ENCODE measurements around the gene FYB1. TPM values are rescaled to one million over a fixed set of nuclear protein-coding genes. Genes with fewer than 3 reads are reported as not detected.

Gene FYB1
- total RNA-seq, 1 donor from 2014 or later: 0.11 TPM

DNA sequence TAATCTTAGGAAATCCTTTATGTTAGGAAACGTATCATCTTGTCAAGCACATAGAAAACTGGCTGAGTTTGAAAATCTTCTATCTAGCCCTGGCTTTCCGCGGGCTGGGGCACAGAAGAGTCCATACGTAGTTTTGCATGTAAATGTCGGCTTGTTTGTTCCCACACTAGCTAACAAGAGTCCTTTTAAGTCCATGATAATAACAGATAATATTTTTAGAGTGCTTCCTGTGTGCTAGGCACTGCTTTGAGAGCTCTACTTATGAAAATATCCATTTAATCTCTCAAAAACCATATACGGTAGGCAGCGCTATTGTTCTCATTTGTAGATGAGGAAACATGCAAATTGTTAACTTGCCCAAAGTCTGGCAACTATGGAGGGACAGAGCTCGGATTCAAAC, 40.5 kb downstream of the FYB1 start:
- Mint-ChIP-seq H3K4me1 (ENCODE audit: low read depth, unreplicated experiment) (peaks cover 22% of the 10 kb centered on the region), H3K27ac (ENCODE audit: unreplicated experiment) (no peak overlapping the region), H3K36me3 (ENCODE audit: low read depth, unreplicated experiment) (no peaks in the 10 kb centered on the region), H3K4me3 (ENCODE audit: unreplicated experiment) (no peak overlapping the region), H3K27me3 (ENCODE audit: low read depth, unreplicated experiment) (no peaks in the 10 kb centered on the region), H3K9me3 (ENCODE audit: unreplicated experiment) (peaks cover 2% of the 10 kb centered on the region)
- H3K4me1 ChIP-seq (ENCODE audit: insufficient read depth, low read length): no peaks in the 10 kb centered on the region
- no peak overlapping the region for H3K4me2 ChIP-seq (ENCODE audit: low read length)
- H3K27ac ChIP-seq (ENCODE audit: low read depth, low read length): no peak overlapping the region
- TF ChIP-seq, protein P1, sequence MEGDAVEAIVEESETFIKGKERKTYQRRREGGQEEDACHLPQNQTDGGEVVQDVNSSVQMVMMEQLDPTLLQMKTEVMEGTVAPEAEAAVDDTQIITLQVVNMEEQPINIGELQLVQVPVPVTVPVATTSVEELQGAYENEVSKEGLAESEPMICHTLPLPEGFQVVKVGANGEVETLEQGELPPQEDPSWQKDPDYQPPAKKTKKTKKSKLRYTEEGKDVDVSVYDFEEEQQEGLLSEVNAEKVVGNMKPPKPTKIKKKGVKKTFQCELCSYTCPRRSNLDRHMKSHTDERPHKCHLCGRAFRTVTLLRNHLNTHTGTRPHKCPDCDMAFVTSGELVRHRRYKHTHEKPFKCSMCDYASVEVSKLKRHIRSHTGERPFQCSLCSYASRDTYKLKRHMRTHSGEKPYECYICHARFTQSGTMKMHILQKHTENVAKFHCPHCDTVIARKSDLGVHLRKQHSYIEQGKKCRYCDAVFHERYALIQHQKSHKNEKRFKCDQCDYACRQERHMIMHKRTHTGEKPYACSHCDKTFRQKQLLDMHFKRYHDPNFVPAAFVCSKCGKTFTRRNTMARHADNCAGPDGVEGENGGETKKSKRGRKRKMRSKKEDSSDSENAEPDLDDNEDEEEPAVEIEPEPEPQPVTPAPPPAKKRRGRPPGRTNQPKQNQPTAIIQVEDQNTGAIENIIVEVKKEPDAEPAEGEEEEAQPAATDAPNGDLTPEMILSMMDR (IDR thresholded peaks at IDR 0.05; ENCODE audit: insufficient read depth, low read depth, low read length): no peak
- TF ChIP-seq EZH2 (IDR thresholded peaks at IDR 0.05; ENCODE audit: insufficient read depth, low read length): no peak
- H3K79me2 ChIP-seq (ENCODE audit: insufficient read depth, low read length): no peaks in the 10 kb centered on the region
- H3K36me3 ChIP-seq (ENCODE audit: insufficient read depth, low read length): no peaks in the 10 kb centered on the region
- no peak overlapping the region for H3K9ac ChIP-seq (ENCODE audit: low read length)
- DNase-seq (ENCODE audit: low read depth) (no peak), FAIRE-seq (no peak)
- no peaks in the 10 kb centered on the region for H3K27me3 ChIP-seq (ENCODE audit: insufficient read depth, low read length)
- no peaks in the 10 kb centered on the region for H4K20me1 ChIP-seq (ENCODE audit: insufficient read depth, low read length)
- H2AFZ ChIP-seq (ENCODE audit: low read depth, low read length): no peak overlapping the region
- no peaks in the 10 kb centered on the region for H3K9me3 ChIP-seq (ENCODE audit: insufficient read depth, low read depth, low read length)
- H3K4me3 ChIP-seq (ENCODE audit: insufficient read depth, low read depth, low read length): no peak overlapping the region

GRCh38 chr5:39178171-39178570, 41.2 kb downstream of the FYB1 start:
- no peak overlapping the region for H3K4me2 ChIP-seq (ENCODE audit: low read length)
- no peaks in the 10 kb centered on the region for H3K36me3 ChIP-seq (ENCODE audit: insufficient read depth, low read length)
- H4K20me1 ChIP-seq (ENCODE audit: insufficient read depth, low read length): no peaks in the 10 kb centered on the region
- no peak overlapping the region for H3K4me3 Mint-ChIP-seq (ENCODE audit: unreplicated experiment)
- H3K9me3 ChIP-seq (ENCODE audit: insufficient read depth, low read depth, low read length): no peaks in the 10 kb centered on the region
- H3K4me1 Mint-ChIP-seq (ENCODE audit: low read depth, unreplicated experiment): peaks cover 22% of the 10 kb centered on the region
- no peaks in the 10 kb centered on the region for H3K36me3 Mint-ChIP-seq (ENCODE audit: low read depth, unreplicated experiment)
- peaks cover 2% of the 10 kb centered on the region for H3K9me3 Mint-ChIP-seq (ENCODE audit: unreplicated experiment)
- no peaks in the 10 kb centered on the region for H3K79me2 ChIP-seq (ENCODE audit: insufficient read depth, low read length)
- TF ChIP-seq, protein P1 (IDR thresholded peaks at IDR 0.05; ENCODE audit: insufficient read depth, low read depth, low read length): no peak
- TF ChIP-seq EZH2 (IDR thresholded peaks at IDR 0.05; ENCODE audit: insufficient read depth, low read length): no peak
- no peaks in the 10 kb centered on the region for H3K4me1 ChIP-seq (ENCODE audit: insufficient read depth, low read length)
- H3K27me3 Mint-ChIP-seq (ENCODE audit: low read depth, unreplicated experiment): no peaks in the 10 kb centered on the region
- FAIRE-seq: peak; percentile 62
- peak; percentile 29 for DNase-seq (ENCODE audit: low read depth)
- no peak overlapping the region for H3K27ac ChIP-seq (ENCODE audit: low read depth, low read length)
- no peak overlapping the region for H3K9ac ChIP-seq (ENCODE audit: low read length)
- no peak overlapping the region for H3K4me3 ChIP-seq (ENCODE audit: insufficient read depth, low read depth, low read length)
- H3K27me3 ChIP-seq (ENCODE audit: insufficient read depth, low read length): no peaks in the 10 kb centered on the region
- H2AFZ ChIP-seq (ENCODE audit: low read depth, low read length): no peak overlapping the region
- no peak overlapping the region for H3K27ac Mint-ChIP-seq (ENCODE audit: unreplicated experiment)

GRCh38 chr5:39177631-39177964, 41.8 kb downstream of the FYB1 start:
- Mint-ChIP-seq H3K4me1 (ENCODE audit: low read depth, unreplicated experiment) (peaks cover 22% of the 10 kb centered on the region), H3K9me3 (ENCODE audit: unreplicated experiment) (peaks cover 4% of the 10 kb centered on the region), H3K27ac (ENCODE audit: unreplicated experiment) (no peak overlapping the region), H3K27me3 (ENCODE audit: low read depth, unreplicated experiment) (no peaks in the 10 kb centered on the region), H3K36me3 (ENCODE audit: low read depth, unreplicated experiment) (no peaks in the 10 kb centered on the region), H3K4me3 (ENCODE audit: unreplicated experiment) (no peak overlapping the region)
- Histone ChIP-seq H3K4me1 (ENCODE audit: insufficient read depth, low read length) (no peaks in the 10 kb centered on the region), H3K9ac (ENCODE audit: low read length) (no peak overlapping the region), H3K9me3 (ENCODE audit: insufficient read depth, low read depth, low read length) (no peaks in the 10 kb centered on the region), H3K27ac (ENCODE audit: low read depth, low read length) (no peak overlapping the region), H3K36me3 (ENCODE audit: insufficient read depth, low read length) (no peaks in the 10 kb centered on the region), H3K27me3 (ENCODE audit: insufficient read depth, low read length) (no peaks in the 10 kb centered on the region), H4K20me1 (ENCODE audit: insufficient read depth, low read length) (no peaks in the 10 kb centered on the region), H3K4me2 (ENCODE audit: low read length) (no peak overlapping the region), H3K79me2 (ENCODE audit: insufficient read depth, low read length) (no peaks in the 10 kb centered on the region), H3K4me3 (ENCODE audit: insufficient read depth, low read depth, low read length) (no peak overlapping the region), H2AFZ (ENCODE audit: low read depth, low read length) (no peak overlapping the region)
- DNase-seq (ENCODE audit: low read depth) (no peak), FAIRE-seq (no peak)
- TF ChIP-seq EZH2 (IDR thresholded peaks at IDR 0.05; ENCODE audit: insufficient read depth, low read length): no peak
- TF ChIP-seq, protein P1 (IDR thresholded peaks at IDR 0.05; ENCODE audit: insufficient read depth, low read depth, low read length): no peak
